ENCODE results near the gene TCTN1. TPM values are rescaled to one million over a fixed set of nuclear protein-coding genes. Genes with fewer than 3 reads are reported as not detected.

Gene TCTN1
- total RNA-seq, 1 experiment from 2014 or later: 15.7 TPM

- no peaks in the 10 kb centered on the region for H3K4me1 ChIP-seq
- no peak for DNase-seq
- no peaks in the 10 kb centered on the region for H3K9me3 ChIP-seq (replicated peaks)
- H3K27me3 ChIP-seq: no peaks in the 10 kb centered on the region
- peak overlapping the region; percentile 53 for H3K4me3 ChIP-seq
- H3K27ac ChIP-seq: no peak overlapping the region
- no peaks in the 10 kb centered on the region for H3K36me3 ChIP-seq
These were observed 76.2 kb downstream of the TCTN1 start for GRCh38 chr12:110690127-110690430.

- Histone ChIP-seq H3K27me3 (no peaks in the 10 kb centered on the region), H3K4me3 (no peak overlapping the region), H3K4me1 (no peaks in the 10 kb centered on the region), H3K27ac (no peak overlapping the region), H3K36me3 (no peaks in the 10 kb centered on the region), H3K9me3 (replicated peaks) (no peaks in the 10 kb centered on the region)
- DNase-seq: no peak
These were observed 79.8 kb downstream of the TCTN1 start for GRCh38 chr12:110693731-110694130.

DNA sequence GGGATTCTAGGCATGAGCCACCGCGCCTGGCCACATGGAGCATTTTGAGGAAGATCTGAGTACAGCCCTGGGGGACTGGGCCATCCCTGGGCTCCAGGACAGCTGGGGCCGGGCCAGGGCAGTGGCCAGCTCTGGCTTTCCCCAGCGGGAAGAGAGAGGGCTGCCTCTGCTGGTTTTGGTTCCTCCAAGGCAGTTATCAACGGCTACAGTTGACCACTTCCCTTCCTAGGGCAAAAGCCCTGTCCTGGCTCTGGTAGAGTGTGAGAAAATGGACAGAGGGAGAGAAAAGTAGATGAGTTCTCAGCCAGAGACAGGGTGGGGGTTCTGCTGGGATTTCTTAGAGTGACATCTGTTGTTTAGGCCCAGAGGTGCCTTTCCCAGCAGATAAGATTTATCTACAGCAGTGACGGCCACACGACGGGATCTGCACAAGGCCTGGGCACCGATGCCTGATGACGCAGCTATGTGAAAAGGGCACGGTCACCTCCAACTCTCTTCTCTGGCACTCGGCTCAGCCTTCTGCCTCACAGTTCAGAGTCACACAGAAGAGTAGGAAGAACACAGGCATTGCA, 80.5 kb downstream of the TCTN1 start:
- Histone ChIP-seq H3K27me3 (no peaks in the 10 kb centered on the region), H3K4me3 (no peak overlapping the region), H3K9me3 (replicated peaks) (no peaks in the 10 kb centered on the region), H3K4me1 (no peaks in the 10 kb centered on the region), H3K36me3 (no peaks in the 10 kb centered on the region), H3K27ac (no peak overlapping the region)
- DNase-seq: no peak

DNA sequence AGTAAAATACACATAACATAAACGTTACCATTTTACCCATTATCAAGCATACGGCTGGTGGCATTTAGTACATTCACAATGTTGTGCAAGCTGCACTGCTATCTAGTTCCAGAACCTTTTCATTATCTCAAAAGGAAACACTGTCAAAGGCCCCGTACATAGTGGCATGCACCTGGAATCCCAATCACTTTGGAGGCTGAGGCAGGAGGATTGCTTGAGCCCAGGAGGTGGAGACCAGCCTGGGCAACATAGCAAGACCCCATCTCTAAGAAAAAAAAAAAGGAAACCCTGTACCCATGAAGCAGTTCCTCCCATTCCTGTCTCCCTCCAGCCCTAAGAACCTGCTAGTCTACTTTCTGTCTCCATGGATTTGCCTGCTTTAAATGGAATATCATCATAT, 82.4 kb downstream of the TCTN1 start:
- DNase-seq: no peak
- no peak overlapping the region for H3K4me3 ChIP-seq

DNA sequence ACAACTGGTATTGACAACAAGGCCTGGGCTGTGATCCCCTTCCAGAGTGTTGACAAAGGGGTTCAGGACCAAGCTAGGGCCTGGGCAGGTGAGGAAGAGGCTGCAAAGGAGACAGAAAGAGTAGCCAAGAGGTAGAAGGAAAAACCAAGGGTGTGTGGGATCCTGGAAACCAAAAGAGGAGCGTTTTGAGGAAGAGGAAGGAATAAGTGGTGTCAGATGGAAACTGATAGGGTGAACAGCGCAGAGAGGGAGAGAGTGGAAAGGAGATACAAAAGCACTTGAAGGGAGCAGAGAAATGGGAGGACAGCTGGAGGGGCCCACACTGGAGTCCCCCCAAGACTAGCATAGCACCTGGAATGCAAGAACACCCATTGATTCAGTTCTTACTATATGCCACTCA, 83.3 kb downstream of the TCTN1 start:
- no peak overlapping the region for H3K27ac ChIP-seq
- H3K27me3 ChIP-seq: no peaks in the 10 kb centered on the region
- H3K4me3 ChIP-seq: no peak overlapping the region
- H3K9me3 ChIP-seq (replicated peaks): no peaks in the 10 kb centered on the region
- H3K36me3 ChIP-seq: no peaks in the 10 kb centered on the region
- DNase-seq: no peak
- H3K4me1 ChIP-seq: no peaks in the 10 kb centered on the region

More for the DNA sequence above, 82.4 kb downstream of the TCTN1 start:
- Histone ChIP-seq H3K36me3 (no peaks in the 10 kb centered on the region), H3K4me1 (no peaks in the 10 kb centered on the region), H3K27me3 (no peaks in the 10 kb centered on the region), H3K9me3 (replicated peaks) (no peaks in the 10 kb centered on the region), H3K27ac (no peak overlapping the region)

DNA sequence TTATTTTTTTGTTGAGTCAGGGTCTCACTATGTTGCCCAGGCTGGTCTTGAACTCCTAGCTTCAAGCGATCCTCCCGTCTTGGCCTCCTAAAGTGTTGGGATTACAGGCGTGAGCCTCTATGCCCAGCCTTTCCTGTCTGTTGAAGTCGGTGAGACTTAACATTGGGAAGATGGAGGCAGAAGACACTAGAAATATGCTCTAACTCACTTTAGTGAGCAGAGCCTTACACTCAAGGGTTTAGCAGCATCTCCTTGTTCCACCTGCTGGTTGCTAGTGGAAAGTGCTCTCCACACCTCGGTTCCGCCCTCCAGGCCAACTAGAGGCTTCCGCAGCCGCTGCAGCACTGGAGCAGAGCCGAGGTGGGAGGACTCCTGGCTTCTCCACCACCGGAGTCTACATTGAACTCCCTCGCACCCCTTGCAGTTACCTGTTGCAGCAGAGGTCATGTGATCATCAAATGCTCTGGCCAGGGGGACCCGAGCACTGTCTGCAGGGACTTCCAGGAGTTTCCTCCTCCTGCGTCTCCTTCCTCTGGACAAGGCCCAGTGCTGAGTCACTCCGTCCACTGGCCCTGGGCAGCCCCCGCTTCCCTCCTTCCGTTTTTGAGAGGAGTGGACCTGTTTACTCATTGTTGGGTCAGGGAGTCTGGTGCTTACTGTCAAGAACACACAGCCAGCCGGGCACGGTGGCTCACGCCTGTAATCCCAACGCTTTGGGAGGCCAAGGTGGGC, 84.4 kb downstream of the TCTN1 start:
- H3K4me3 ChIP-seq: no peak overlapping the region
- H3K36me3 ChIP-seq: no peaks in the 10 kb centered on the region
- no peaks in the 10 kb centered on the region for H3K27me3 ChIP-seq
- peak; percentile 58 to 74 for DNase-seq
- no peaks in the 10 kb centered on the region for H3K9me3 ChIP-seq (replicated peaks)
- H3K4me1 ChIP-seq: no peaks in the 10 kb centered on the region
- no peak overlapping the region for H3K27ac ChIP-seq

Other genes starting within 250 kb of the TCTN1 start
- gene ANAPC7, start 210.4 kb upstream of the TCTN1 start, total RNA-seq (2014; rRNA removed; shearing (Covaris generic)): 76.2 and 89.3 TPM in 2 replicates
- 106 and 112 TPM in 2 replicates for gene ARPC3, start 163.8 kb upstream of the TCTN1 start, total RNA-seq (2014; rRNA removed; shearing (Covaris generic))
- gene GPN3, start 145.9 kb upstream of the TCTN1 start, total RNA-seq (2014; rRNA removed; shearing (Covaris generic)): 43.6 and 45.9 TPM in 2 replicates
- gene FAM216A, start 145.3 kb upstream of the TCTN1 start, total RNA-seq (2014; rRNA removed; shearing (Covaris generic)): 26.3 and 30.2 TPM in 2 replicates
- gene VPS29, start 112.0 kb upstream of the TCTN1 start, total RNA-seq (2014; rRNA removed; shearing (Covaris generic)): 73.2 and 91.5 TPM in 2 replicates
- 1.1 and 2.7 TPM in 2 replicates for gene RAD9B, start 111.8 kb upstream of the TCTN1 start, total RNA-seq (2014; rRNA removed; shearing (Covaris generic))
- 6.6 and 6.9 TPM in 2 replicates for gene PPTC7, start 30.8 kb upstream of the TCTN1 start, total RNA-seq (2014; rRNA removed; shearing (Covaris generic))
- gene HVCN1, start 75.0 kb downstream of the TCTN1 start, total RNA-seq (2014; rRNA removed; shearing (Covaris generic)): 2.7 and 2.8 TPM in 2 replicates
- 202 and 218 TPM in 2 replicates for gene PPP1CC, start 128.8 kb downstream of the TCTN1 start, total RNA-seq (2014; rRNA removed; shearing (Covaris generic))
- gene CCDC63, start 232.9 kb downstream of the TCTN1 start, total RNA-seq (2014; rRNA removed; shearing (Covaris generic)): not detected in 2 replicates

All from SJCRH30 (cell line).